ENCODE results near the gene MICOS13. TPM values are rescaled to one million over a fixed set of nuclear protein-coding genes. Genes with fewer than 3 reads are reported as not detected.
A peak's percentile ranks its signal among the peaks of the same experiment; 100 is the strongest.

The MICOS13 gene
- 21.2 TPM for total RNA-seq
- polyA plus RNA-seq: 100 to 1,000 TPM in 2 of 4 donors, 10 to 100 TPM in 2; 90.6 to 110 (median 100) TPM

DNA sequence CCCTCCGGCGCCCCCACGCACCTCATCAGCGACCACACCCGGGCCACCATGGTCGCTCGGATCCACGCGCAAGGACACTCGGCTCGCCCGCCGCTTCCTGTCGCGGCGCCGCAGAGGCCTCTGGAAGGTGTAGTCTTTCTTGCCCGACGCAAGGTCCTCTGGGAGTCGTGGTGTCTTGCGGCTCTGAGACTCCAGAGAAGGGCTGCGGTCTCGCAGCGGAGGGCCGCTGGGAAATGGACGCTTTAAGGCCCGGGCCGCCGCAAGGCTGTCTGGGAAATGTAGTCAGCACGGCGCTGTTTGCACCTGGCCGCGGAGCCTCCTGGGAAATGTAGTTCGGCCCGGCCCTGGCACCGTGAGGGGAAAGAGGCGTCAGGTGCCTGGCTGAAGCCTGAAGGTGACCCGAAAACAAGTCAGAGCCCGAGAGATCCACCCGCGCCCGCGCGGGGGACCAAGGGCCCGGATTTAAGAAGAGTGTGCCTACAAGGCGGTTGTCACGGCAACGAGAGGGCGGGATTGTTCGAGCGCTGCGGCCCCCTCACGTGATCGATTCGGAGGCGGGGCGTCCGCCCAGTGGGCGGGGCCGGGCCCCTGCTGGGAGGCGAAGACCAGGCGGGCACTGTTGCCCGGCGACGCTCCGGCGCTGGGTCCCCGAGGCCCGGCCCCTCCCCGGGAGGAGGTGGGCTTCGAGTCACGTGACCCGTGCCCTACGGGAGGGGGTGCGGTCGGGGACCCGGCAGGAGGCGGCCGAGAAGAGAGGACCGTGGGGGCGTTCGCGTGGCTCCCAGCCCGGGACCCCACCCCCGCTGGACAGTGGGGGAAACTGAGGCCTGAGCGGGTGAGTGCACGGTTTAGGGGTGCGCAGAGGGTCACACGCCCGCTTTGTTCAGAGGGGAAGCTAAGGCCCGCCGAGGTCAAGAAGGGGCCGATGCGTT lies at the start of gene MICOS13, which contains the start of gene HSD11B1L:
Gene MICOS13 (minus strand): TSS at position 80 of the 932 bp plus-strand sequence. CDS start 30 bp downstream, at position 50.
Gene HSD11B1L (plus strand): TSS at position 591 of the 932 bp plus-strand sequence. CDS start 3,806 bp downstream, outside the sequence.
- Mint-ChIP-seq H3K36me3 (no peaks in the 10 kb centered on the region), H3K4me3 (peak within 1 kb of the TSS; percentile 92 to 94 (median 94)), H3K27me3 (peaks cover 8% of the 10 kb centered on the region), H3K4me1 (peaks cover 0 to 35% (median 18%) of the 10 kb centered on the region in 4 donors), H3K27ac (peak within 1 kb of the TSS; percentile 92 to 100 (median 99)), H3K9me3 (peaks cover 0 to 3% (median 0%) of the 10 kb centered on the region in 7 donors)
- no peaks in the 10 kb centered on the region for H3K36me3 ChIP-seq (ENCODE audit: control insufficient read depth, insufficient read depth, low read length)
- H3K27ac ChIP-seq (ENCODE audit: insufficient read depth, low read length, poor library complexity, severe bottlenecking): peak within 1 kb of the TSS; percentile 97
- H3K27me3 ChIP-seq (ENCODE audit: control insufficient read depth, insufficient read depth, low read length): no peaks in the 10 kb centered on the region
- H3K4me3 ChIP-seq (ENCODE audit: low read depth, low read length): peak within 1 kb of the TSS; percentile 80
- DNase-seq (peak; percentile 97 to 99 (median 99)), ATAC-seq (ENCODE audit: low read depth in 2 of 2) (peak; percentile 95 to 97)
- peaks cover 18% of the 10 kb centered on the region for H3K4me1 ChIP-seq (ENCODE audit: control insufficient read depth, insufficient read depth, low read length, poor library complexity, severe bottlenecking)
- H3K9me3 ChIP-seq (ENCODE audit: control insufficient read depth in 2 of 2, low read length in 2 of 2): no peaks in the 10 kb centered on the region

DNA sequence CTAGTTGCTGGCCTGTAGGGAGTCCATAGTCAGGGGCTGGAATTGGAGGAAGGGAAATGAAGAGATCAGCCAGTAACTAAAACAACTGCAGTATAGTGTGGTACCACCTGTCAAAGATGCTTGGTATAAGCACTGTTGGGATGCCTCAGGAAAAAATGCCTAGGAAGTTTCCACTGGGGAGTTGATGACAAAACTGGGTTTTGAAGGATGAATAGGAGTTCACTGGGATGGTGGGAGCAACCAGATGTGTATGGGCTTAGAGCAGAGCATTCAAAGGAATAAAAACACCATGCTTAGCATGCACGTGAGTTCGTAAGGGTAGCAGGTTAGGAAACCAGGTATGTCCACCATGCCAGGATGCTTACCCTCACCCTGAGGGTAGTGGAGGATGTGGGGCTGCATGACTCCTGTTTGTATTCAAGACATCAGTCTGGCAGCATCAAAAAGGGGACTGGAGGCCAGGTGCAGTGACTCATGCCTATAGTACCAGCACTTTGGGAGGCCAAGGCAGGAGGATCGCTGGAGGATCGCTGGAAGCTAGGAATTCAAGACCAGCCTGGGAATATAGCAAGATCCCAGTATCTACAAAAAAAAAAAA lies 47.2 kb upstream of the MICOS13 start:
- no peaks in the 10 kb centered on the region for H3K4me1 Mint-ChIP-seq
- Histone ChIP-seq H3K27ac (ENCODE audit: insufficient read depth, low read length, poor library complexity, severe bottlenecking) (no peak overlapping the region), H3K36me3 (ENCODE audit: control insufficient read depth, insufficient read depth, low read length) (no peaks in the 10 kb centered on the region), H3K4me3 (ENCODE audit: low read depth, low read length) (no peak overlapping the region), H3K4me1 (ENCODE audit: control insufficient read depth, insufficient read depth, low read length, poor library complexity, severe bottlenecking) (no peaks in the 10 kb centered on the region), H3K9me3 (ENCODE audit: control insufficient read depth in 2 of 2, low read length in 2 of 2) (no peaks in the 10 kb centered on the region), H3K27me3 (ENCODE audit: control insufficient read depth, insufficient read depth, low read length) (no peaks in the 10 kb centered on the region)
- no peaks in the 10 kb centered on the region for H3K36me3 Mint-ChIP-seq
- no peak overlapping the region for H3K27ac Mint-ChIP-seq
- DNase-seq (no peak), ATAC-seq (ENCODE audit: low read depth in 2 of 2) (no peak)
- H3K4me3 Mint-ChIP-seq: no peak overlapping the region
- peaks cover 0 to 2% (median 0%) of the 10 kb centered on the region in 7 donors for H3K9me3 Mint-ChIP-seq
- peaks cover 14% of the 10 kb centered on the region for H3K27me3 Mint-ChIP-seq

DNA sequence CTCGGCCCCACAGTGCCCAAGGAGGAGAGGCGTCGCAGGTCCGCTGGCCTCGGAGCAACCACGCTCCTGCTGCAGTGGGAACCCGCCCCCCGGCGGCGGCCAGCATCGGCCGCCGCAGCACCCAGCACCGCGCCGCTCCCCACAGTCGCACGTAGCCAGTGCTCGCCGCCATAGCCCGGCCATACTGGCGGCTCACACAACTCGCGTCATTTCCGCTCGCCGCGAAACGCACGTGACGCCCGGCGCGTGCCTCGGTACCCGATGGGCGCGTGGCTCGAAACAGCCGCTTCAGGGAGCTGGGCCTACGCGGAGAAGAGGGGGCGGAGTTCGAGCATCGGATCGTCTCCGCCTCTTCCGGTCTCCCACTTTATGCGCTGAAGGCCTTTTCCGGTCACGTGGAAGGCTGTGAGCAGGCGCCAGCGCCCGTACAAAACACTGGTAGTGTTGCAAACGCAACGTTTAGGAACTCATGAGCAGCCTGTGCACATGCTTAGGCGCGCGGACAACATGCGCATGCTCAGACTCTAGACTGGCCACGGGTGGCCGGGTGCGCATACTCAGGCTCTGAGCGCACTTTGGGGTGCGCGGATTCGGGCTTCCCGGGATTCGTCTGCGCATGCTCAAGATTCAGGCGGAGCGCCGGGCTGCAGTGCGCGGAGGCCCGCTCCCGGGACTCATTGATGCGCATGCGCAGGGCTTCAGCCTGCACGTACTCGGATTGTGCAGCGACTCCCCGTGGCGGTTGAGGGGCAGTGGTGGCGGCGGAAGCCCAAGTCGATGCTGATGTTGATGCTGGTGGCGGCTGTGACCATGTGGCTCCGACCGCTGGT lies 39.9 kb upstream of the MICOS13 start, which contains the start of the genes CATSPERD and LONP1:
Gene CATSPERD (plus strand): TSS at position 677 of the 830 bp plus-strand sequence. CDS start 101 bp downstream, at position 778.
Gene LONP1 (minus strand): TSS at position 186 of the 830 bp plus-strand sequence. CDS start 14 bp downstream, at position 172.
- Histone ChIP-seq H3K36me3 (ENCODE audit: control insufficient read depth, insufficient read depth, low read length) (no peaks in the 10 kb centered on the region), H3K27me3 (ENCODE audit: control insufficient read depth, insufficient read depth, low read length) (no peaks in the 10 kb centered on the region), H3K27ac (ENCODE audit: insufficient read depth, low read length, poor library complexity, severe bottlenecking) (peak within 1 kb of the TSS; percentile 95), H3K4me1 (ENCODE audit: control insufficient read depth, insufficient read depth, low read length, poor library complexity, severe bottlenecking) (peaks cover 25% of the 10 kb centered on the region), H3K9me3 (ENCODE audit: control insufficient read depth in 2 of 2, low read length in 2 of 2) (no peaks in the 10 kb centered on the region), H3K4me3 (ENCODE audit: low read depth, low read length) (peak within 1 kb of the TSS; percentile 90)
- peak within 1 kb of the TSS; percentile 90 to 98 (median 94) for H3K4me3 Mint-ChIP-seq
- H3K27ac Mint-ChIP-seq: peak within 1 kb of the TSS; percentile 95 to 96 (median 96)
- H3K4me1 Mint-ChIP-seq: peaks cover 4 to 39% (median 26%) of the 10 kb centered on the region in 4 donors
- ATAC-seq (ENCODE audit: low read depth in 2 of 2) (peak; percentile 91 to 93), DNase-seq (peak; percentile 97 to 99 (median 99))
- H3K27me3 Mint-ChIP-seq: peaks cover 16% of the 10 kb centered on the region
- H3K9me3 Mint-ChIP-seq: no peaks in the 10 kb centered on the region
- no peaks in the 10 kb centered on the region for H3K36me3 Mint-ChIP-seq

GRCh38 chr19:5719274-5719960 lies 39.1 kb upstream of the MICOS13 start:
- Mint-ChIP-seq H3K4me3 (peak overlapping the region; percentile 90 to 98 (median 94)), H3K27me3 (peaks cover 11% of the 10 kb centered on the region), H3K27ac (peak overlapping the region; percentile 81 to 96 (median 96)), H3K4me1 (peaks cover 4 to 39% (median 26%) of the 10 kb centered on the region in 4 donors), H3K36me3 (no peaks in the 10 kb centered on the region), H3K9me3 (no peaks in the 10 kb centered on the region)
- H3K36me3 ChIP-seq (ENCODE audit: control insufficient read depth, insufficient read depth, low read length): no peaks in the 10 kb centered on the region
- peak overlapping the region; percentile 95 for H3K27ac ChIP-seq (ENCODE audit: insufficient read depth, low read length, poor library complexity, severe bottlenecking)
- peak overlapping the region; percentile 90 for H3K4me3 ChIP-seq (ENCODE audit: low read depth, low read length)
- ATAC-seq (ENCODE audit: low read depth in 2 of 2) (no peak), DNase-seq (peak in 2 of 3 donors; percentile 31 to 36)
- no peaks in the 10 kb centered on the region for H3K9me3 ChIP-seq (ENCODE audit: control insufficient read depth in 2 of 2, low read length in 2 of 2)
- H3K4me1 ChIP-seq (ENCODE audit: control insufficient read depth, insufficient read depth, low read length, poor library complexity, severe bottlenecking): peaks cover 25% of the 10 kb centered on the region
- no peaks in the 10 kb centered on the region for H3K27me3 ChIP-seq (ENCODE audit: control insufficient read depth, insufficient read depth, low read length)

- peak in 1 of 3 donors; percentile 62 for DNase-seq
- Mint-ChIP-seq H3K27ac (peak overlapping the region; percentile 81 to 94 (median 92)), H3K9me3 (no peaks in the 10 kb centered on the region), H3K36me3 (peaks cover 3% of the 10 kb centered on the region), H3K27me3 (peaks cover 7% of the 10 kb centered on the region), H3K4me1 (peaks cover 4 to 39% (median 29%) of the 10 kb centered on the region in 4 donors), H3K4me3 (peak overlapping the region; percentile 90 to 98 (median 93))
- no peaks in the 10 kb centered on the region for H3K9me3 ChIP-seq (ENCODE audit: control insufficient read depth in 2 of 2, low read length in 2 of 2)
- H3K27ac ChIP-seq (ENCODE audit: insufficient read depth, low read length, poor library complexity, severe bottlenecking): peak overlapping the region; percentile 95
- no peaks in the 10 kb centered on the region for H3K27me3 ChIP-seq (ENCODE audit: control insufficient read depth, insufficient read depth, low read length)
- H3K36me3 ChIP-seq (ENCODE audit: control insufficient read depth, insufficient read depth, low read length): peaks cover 4% of the 10 kb centered on the region
- no peak for ATAC-seq (ENCODE audit: low read depth in 2 of 2)
- H3K4me1 ChIP-seq (ENCODE audit: control insufficient read depth, insufficient read depth, low read length, poor library complexity, severe bottlenecking): peaks cover 25% of the 10 kb centered on the region
- peak overlapping the region; percentile 90 for H3K4me3 ChIP-seq (ENCODE audit: low read depth, low read length)
Measured at GRCh38 chr19:5718579-5719273, 38.4 kb upstream of the MICOS13 start.

DNA sequence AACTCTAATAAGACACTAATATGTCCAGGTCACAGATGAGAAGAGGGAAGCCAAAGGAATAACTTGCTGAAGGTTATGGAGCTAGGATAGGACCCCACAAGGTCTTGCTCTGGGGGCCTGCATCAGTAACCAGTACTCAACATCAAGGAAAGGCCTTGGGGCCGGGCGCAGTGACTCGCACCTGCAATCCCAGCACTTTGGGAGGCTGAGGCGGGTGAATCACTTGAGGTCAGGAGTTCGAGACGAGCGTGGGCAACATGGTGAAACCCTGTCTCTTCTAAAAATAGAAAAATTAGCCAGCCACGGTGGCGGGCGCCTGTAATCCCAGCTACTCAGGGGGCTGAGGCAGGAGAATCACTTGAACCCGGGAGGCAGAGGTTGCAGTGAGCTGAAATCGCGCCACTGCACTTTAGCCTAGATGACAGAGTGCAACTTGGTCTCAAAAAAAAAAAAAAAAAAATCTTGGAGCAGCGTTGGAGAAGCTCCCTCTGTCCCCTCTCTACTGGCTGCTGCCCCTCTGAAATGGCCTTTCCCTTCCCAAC lies 37.8 kb upstream of the MICOS13 start:
- no peak for ATAC-seq (ENCODE audit: low read depth in 2 of 2)

More for the DNA sequence above, 37.8 kb upstream of the MICOS13 start:
- peak overlapping the region; percentile 81 to 94 (median 92) for H3K27ac Mint-ChIP-seq
- Histone ChIP-seq H3K4me1 (ENCODE audit: control insufficient read depth, insufficient read depth, low read length, poor library complexity, severe bottlenecking) (peaks cover 25% of the 10 kb centered on the region), H3K27ac (ENCODE audit: insufficient read depth, low read length, poor library complexity, severe bottlenecking) (peak overlapping the region; percentile 95), H3K27me3 (ENCODE audit: control insufficient read depth, insufficient read depth, low read length) (no peaks in the 10 kb centered on the region), H3K4me3 (ENCODE audit: low read depth, low read length) (no peak overlapping the region), H3K36me3 (ENCODE audit: control insufficient read depth, insufficient read depth, low read length) (peaks cover 9% of the 10 kb centered on the region), H3K9me3 (ENCODE audit: control insufficient read depth in 2 of 2, low read length in 2 of 2) (no peaks in the 10 kb centered on the region)
- peak overlapping the region; percentile 90 to 98 (median 93) for H3K4me3 Mint-ChIP-seq
- H3K9me3 Mint-ChIP-seq: no peaks in the 10 kb centered on the region
- H3K36me3 Mint-ChIP-seq: peaks cover 3% of the 10 kb centered on the region
- DNase-seq: no peak
- peaks cover 6% of the 10 kb centered on the region for H3K27me3 Mint-ChIP-seq
- peaks cover 4 to 40% (median 29%) of the 10 kb centered on the region in 4 donors for H3K4me1 Mint-ChIP-seq
